ENCODE data around the gene GRIK4.

GRIK4 gene

GRCh38 chr11:121035169-121035755, 523.7 kb downstream of the GRIK4 start:
- no peak overlapping the region for H3K9ac ChIP-seq (ENCODE audit: low read length)
- H3K4me3 ChIP-seq (ENCODE audit: low read depth, low read length, poor library complexity, severe bottlenecking) = no peak overlapping the region
- no peak for TF ChIP-seq EZH2 (IDR thresholded peaks at IDR 0.05; ENCODE audit: borderline replicate concordance, low read length)
- TF ChIP-seq CTCF (IDR thresholded peaks at IDR 0.05; ENCODE audit: low read length) = no peak
- H3K36me3 ChIP-seq (ENCODE audit: insufficient read depth, low read length) = no peaks in the 10 kb centered on the region
- no peaks in the 10 kb centered on the region for H3K9me2 ChIP-seq (ENCODE audit: low read depth, low read length)
- H3K4me2 ChIP-seq (ENCODE audit: low read length) = no peak overlapping the region
- no peaks in the 10 kb centered on the region for H3K4me1 ChIP-seq (ENCODE audit: insufficient read depth, low read length, severe bottlenecking)
- H3F3A ChIP-seq (ENCODE audit: insufficient read depth, low read length) = no peaks in the 10 kb centered on the region
- H3K9me3 ChIP-seq (ENCODE audit: low read length) = no peaks in the 10 kb centered on the region
- no peak overlapping the region for H2AFZ ChIP-seq (ENCODE audit: low read length)
- H3K27ac ChIP-seq (ENCODE audit: low read depth, low read length, poor library complexity, severe bottlenecking) = no peak overlapping the region
- no peaks in the 10 kb centered on the region for H3K27me3 ChIP-seq (ENCODE audit: insufficient read depth, low read length)
- H3K79me2 ChIP-seq (ENCODE audit: insufficient read depth, low read length) = no peaks in the 10 kb centered on the region
- no peaks in the 10 kb centered on the region for H4K20me1 ChIP-seq (ENCODE audit: insufficient read depth, low read length)

DNA sequence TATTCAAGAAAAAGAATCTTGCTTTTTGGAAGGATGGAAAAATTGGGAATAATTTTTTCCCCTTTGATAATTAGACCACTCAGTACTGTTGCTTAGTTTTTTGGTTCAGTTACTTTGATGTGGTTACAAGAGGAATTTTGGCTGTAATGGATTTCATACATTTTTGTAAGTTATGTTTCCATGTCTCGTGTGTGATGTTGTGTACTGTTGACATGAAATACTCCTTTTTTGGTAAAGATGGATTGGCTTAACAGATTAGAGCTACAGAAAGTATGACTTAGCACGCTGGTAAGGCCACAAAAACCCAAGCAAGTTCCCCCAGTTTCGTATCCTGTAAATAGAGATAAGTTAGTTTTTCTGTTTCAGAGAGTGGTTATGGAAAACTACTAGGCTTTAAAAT, 524.2 kb downstream of the GRIK4 start:
- no peak overlapping the region for H3K9ac ChIP-seq (ENCODE audit: low read length)
- H3K79me2 ChIP-seq (ENCODE audit: insufficient read depth, low read length) = no peaks in the 10 kb centered on the region
- no peaks in the 10 kb centered on the region for H3K27me3 ChIP-seq (ENCODE audit: insufficient read depth, low read length)
- TF ChIP-seq EZH2 (IDR thresholded peaks at IDR 0.05; ENCODE audit: borderline replicate concordance, low read length) (no peak), CTCF (IDR thresholded peaks at IDR 0.05; ENCODE audit: low read length) (no peak)
- H3K4me2 ChIP-seq (ENCODE audit: low read length) = no peak overlapping the region
- no peaks in the 10 kb centered on the region for H3K9me2 ChIP-seq (ENCODE audit: low read depth, low read length)
- H3K4me3 ChIP-seq (ENCODE audit: low read depth, low read length, poor library complexity, severe bottlenecking) = no peak overlapping the region
- H2AFZ ChIP-seq (ENCODE audit: low read length) = no peak overlapping the region
- H3K9me3 ChIP-seq (ENCODE audit: low read length) = no peaks in the 10 kb centered on the region
- no peaks in the 10 kb centered on the region for H3K4me1 ChIP-seq (ENCODE audit: insufficient read depth, low read length, severe bottlenecking)
- H4K20me1 ChIP-seq (ENCODE audit: insufficient read depth, low read length) = no peaks in the 10 kb centered on the region
- H3K36me3 ChIP-seq (ENCODE audit: insufficient read depth, low read length) = no peaks in the 10 kb centered on the region
- no peaks in the 10 kb centered on the region for H3F3A ChIP-seq (ENCODE audit: insufficient read depth, low read length)
- H3K27ac ChIP-seq (ENCODE audit: low read depth, low read length, poor library complexity, severe bottlenecking) = no peak overlapping the region

DNA sequence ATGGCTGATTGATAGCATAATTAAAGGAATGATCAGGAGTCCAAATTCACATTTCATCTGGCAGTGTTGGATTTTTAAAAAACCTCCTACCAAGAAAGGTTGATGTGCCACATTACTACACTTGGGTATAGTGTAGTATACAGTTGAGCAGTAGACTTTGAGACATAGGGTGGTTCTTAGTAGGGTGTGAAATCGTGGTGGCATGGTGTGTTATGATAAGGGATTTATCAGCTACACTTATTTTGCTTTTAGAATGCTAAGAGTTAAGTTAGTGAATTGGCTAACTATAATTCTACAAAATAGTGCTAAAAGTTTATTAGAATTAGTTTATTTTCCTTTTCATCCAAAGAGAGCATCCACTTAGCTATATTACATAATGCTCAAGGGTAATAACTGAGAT, 525.5 kb downstream of the GRIK4 start:
- Histone ChIP-seq H3K4me3 (ENCODE audit: low read depth, low read length, poor library complexity, severe bottlenecking) (no peak overlapping the region), H3K79me2 (ENCODE audit: insufficient read depth, low read length) (no peaks in the 10 kb centered on the region), H3K4me2 (ENCODE audit: low read length) (no peak overlapping the region), H2AFZ (ENCODE audit: low read length) (no peak overlapping the region), H3K36me3 (ENCODE audit: insufficient read depth, low read length) (no peaks in the 10 kb centered on the region), H3K4me1 (ENCODE audit: insufficient read depth, low read length, severe bottlenecking) (no peaks in the 10 kb centered on the region), H3K9ac (ENCODE audit: low read length) (no peak overlapping the region), H3K9me3 (ENCODE audit: low read length) (no peaks in the 10 kb centered on the region), H3K9me2 (ENCODE audit: low read depth, low read length) (no peaks in the 10 kb centered on the region), H3F3A (ENCODE audit: insufficient read depth, low read length) (no peaks in the 10 kb centered on the region), H3K27ac (ENCODE audit: low read depth, low read length, poor library complexity, severe bottlenecking) (no peak overlapping the region), H4K20me1 (ENCODE audit: insufficient read depth, low read length) (no peaks in the 10 kb centered on the region), H3K27me3 (ENCODE audit: insufficient read depth, low read length) (no peaks in the 10 kb centered on the region)
- TF ChIP-seq CTCF (IDR thresholded peaks at IDR 0.05; ENCODE audit: low read length) = no peak
- TF ChIP-seq EZH2 (IDR thresholded peaks at IDR 0.05; ENCODE audit: borderline replicate concordance, low read length) = no peak

Measured in OCI-LY1 (cell line).